Psoas muscle (tissue), 8 donors: ENCODE data around the gene LPA. TPM values are rescaled to one million over a fixed set of nuclear protein-coding genes. Genes with fewer than 3 reads are reported as not detected.

Source experiments
- ATAC-seq, 4 donors: fragments of 200-7000 bp; cut with Tn5 transposase; one replicate each; pipeline ENCODE4 v1.9.1; 2020; ENCODE audit warnings: moderate library complexity in 3 of 4, mild to moderate bottlenecking in 2 of 4
- DNase-seq, 2 donors: peaks; one replicate each; pipeline ENCODE4 v3.0.0-alpha.2; 2020
- H3K27ac ChIP-seq: fragments of 200-600 bp; one replicate; pipeline ENCODE4 v1.8.0; 2022
- H3K27me3 ChIP-seq, 3 donors: fragments of 200-600 bp in 1 of 3; one replicate each; pipeline versions ENCODE4 v1.6.1 to v1.8.0; 2013 to 2022; ENCODE audit warnings: low read length in 2 of 3, mild to moderate bottlenecking in 2 of 3, moderate library complexity in 1 of 3; ENCODE audit not compliant: insufficient read depth in 3 of 3
- H3K36me3 ChIP-seq, 2 donors: fragments of 200-600 bp in 1 of 2; one replicate each; pipeline versions ENCODE4 v1.6.1 to v1.8.0; 2013 to 2022; ENCODE audit warnings: low read depth in 1 of 2, mild to moderate bottlenecking in 1 of 2, moderate library complexity in 1 of 2; ENCODE audit not compliant: insufficient read depth in 1 of 2
- H3K4me1 ChIP-seq: fragments of 200-600 bp; one replicate; pipeline ENCODE4 v1.8.0; 2022
- H3K4me3 ChIP-seq: fragments of 200-600 bp; one replicate; pipeline ENCODE4 v1.8.0; 2022; ENCODE audit warnings: mild to moderate bottlenecking
- H3K9me3 ChIP-seq: fragments of 200-600 bp; one replicate; pipeline ENCODE4 v1.8.0; 2022
- CTCF ChIP-seq: fragments of 200-600 bp; IDR thresholded peaks from one replicate; pipeline ENCODE4 v1.8.0; 2022; ENCODE audit warnings: antibody characterized with exemption
- WGBS, 3 donors: extraction: QIAGEN DNeasy Blood & Tissue Kit; methylation state at CpG; one replicate each; pipeline versions ENCODE4 v1.1.6 to v1.1.7; 2013; 5-methylcytosine and 5-hydroxymethylcytosine counted together
- intact Hi-C, 2 donors: fragments of 100-400 bp; cut with DNase I; formaldehyde crosslinking; loops; one replicate each; pipeline versions ENCODE4 v1.11.0 to v1.14.2; 2022
- polyA plus RNA-seq, 3 donors: library from polyadenylated mRNA; stranded (reverse); fragments of 200-250 nt; gene quantifications; one replicate each; pipeline ENCODE4 v1.2.3, GENCODE V29; 2013
- total RNA-seq, 4 donors: library from RNA; stranded (reverse); fragmentation: NEBNext Ultra II Directional in 2 of 4; extraction: Animal tissue kit (Norgen Biotek cat#: 25700) in 2 of 4; gene quantifications; one replicate each; pipeline versions ENCODE4 v1.2.1 to v1.2.4, GENCODE V29; 2021 to 2023
- donor health status: healthy with polysubstance abuse.
- donor health status: DM: no; HTN: no; CAD: no; lungs with moderate emphysema.
- donor health status: Bipolar disorder and iron deficiency.
- donor health status: healthy.
- donor health status: DM: yes; HTN: yes; CAD: no.
- donor health status: DM: no; HTN: no; CAD: no.
- donor health status: DM: no; HTN: no; CAD: no.
- donor health status: DM: yes; HTN: yes; CAD: no.

The LPA gene
- total and polyA plus RNA-seq, 7 donors: 0.17 TPM; not detected in 6

- intact Hi-C loops: no loop called here
- 84 to 92% (median 86%) methylated on average over 4 of the region's 4 CpGs for WGBS, 3 donors
- Histone ChIP-seq H3K9me3 (no peaks in the 10 kb centered on the region), H3K36me3 (no peaks in the 10 kb centered on the region), H3K27ac (no peak overlapping the region), H3K4me1 (no peaks in the 10 kb centered on the region), H3K4me3 (no peak overlapping the region), H3K27me3 (peaks cover 0 to 3% (median 0%) of the 10 kb centered on the region in 3 donors)
- no peak for ATAC-seq
- TF ChIP-seq CTCF: no peak
- no peak for DNase-seq
These were observed 153.0 kb downstream of the LPA start for GRCh38 chr6:160510976-160511617.

GRCh38 chr6:160510199-160510598, 153.9 kb downstream of the LPA start:
- no peak overlapping the region for H3K27ac ChIP-seq
- DNase-seq (no peak), ATAC-seq (no peak)
- no peak overlapping the region for H3K4me3 ChIP-seq
- no peak for TF ChIP-seq CTCF
- 46 to 53% (median 48%) methylated on average over 2 of the region's 2 CpGs for WGBS, 3 donors
- intact Hi-C loops: no loop called here
- no peaks in the 10 kb centered on the region for H3K36me3 ChIP-seq
- H3K9me3 ChIP-seq: no peaks in the 10 kb centered on the region
- peaks cover 0 to 3% (median 0%) of the 10 kb centered on the region in 3 donors for H3K27me3 ChIP-seq
- no peaks in the 10 kb centered on the region for H3K4me1 ChIP-seq

- 42 to 50% (median 43%) methylated on average over 2 of the region's 2 CpGs for WGBS, 3 donors
- H3K27me3 ChIP-seq: peaks cover 0 to 3% (median 0%) of the 10 kb centered on the region in 3 donors
- no peaks in the 10 kb centered on the region for H3K36me3 ChIP-seq
- no peak for ATAC-seq
- no peak for DNase-seq
- H3K4me1 ChIP-seq: no peaks in the 10 kb centered on the region
- H3K27ac ChIP-seq: no peak overlapping the region
- no peak for TF ChIP-seq CTCF
- intact Hi-C loops: no loop called here
- no peaks in the 10 kb centered on the region for H3K9me3 ChIP-seq
- H3K4me3 ChIP-seq: no peak overlapping the region
These were observed 154.5 kb downstream of the LPA start for GRCh38 chr6:160509610-160510009.

GRCh38 chr6:160508599-160508998, 155.5 kb downstream of the LPA start:
- intact Hi-C loops: no loop called here
- Histone ChIP-seq H3K4me1 (no peaks in the 10 kb centered on the region), H3K9me3 (peaks cover 3% of the 10 kb centered on the region), H3K27me3 (peaks cover 0 to 3% (median 0%) of the 10 kb centered on the region in 3 donors), H3K27ac (no peak overlapping the region), H3K4me3 (no peak overlapping the region), H3K36me3 (no peaks in the 10 kb centered on the region)
- WGBS, 3 donors: 35 to 58% (median 46%) methylated on average over 2 of the region's 2 CpGs
- TF ChIP-seq CTCF: no peak
- ATAC-seq (no peak), DNase-seq (no peak)

GRCh38 chr6:160507420-160507819, 156.7 kb downstream of the LPA start:
- intact Hi-C loops: no loop called here
- ATAC-seq (no peak), DNase-seq (no peak)
- peaks cover 0 to 3% (median 0%) of the 10 kb centered on the region in 3 donors for H3K27me3 ChIP-seq
- 62 to 74% (median 72%) methylated on average over 4 of the region's 4 CpGs for WGBS, 3 donors
- H3K4me3 ChIP-seq: no peak overlapping the region
- H3K9me3 ChIP-seq: peaks cover 4% of the 10 kb centered on the region
- no peak overlapping the region for H3K27ac ChIP-seq
- H3K36me3 ChIP-seq: no peaks in the 10 kb centered on the region
- no peaks in the 10 kb centered on the region for H3K4me1 ChIP-seq
- no peak for TF ChIP-seq CTCF
